A673 (cell line): ENCODE measurements around the gene MEGF6. TPM values are rescaled to one million over a fixed set of nuclear protein-coding genes. Genes with fewer than 3 reads are reported as not detected.

Source experiments
- BruUV-seq: library from RNA; stranded (reverse); fragments of 400-500 nt; replicated peaks from 2 replicates; lab custom pipeline; 2021; lab: Mats Ljungman, UMichigan
- CTCF ChIA-PET: fragments of 300-600 bp; sonication (Branson Sonifier 250); formaldehyde crosslinking; loops from one replicate; lab custom pipeline; 2022; ENCODE audit warnings: antibody characterized with exemption; lab: Charles Lee
- POLR2A ChIA-PET: fragments of 300-600 bp; sonication (Branson Sonifier 250); formaldehyde crosslinking; loops from one replicate; lab custom pipeline; 2022; ENCODE audit warnings: antibody characterized with exemption; ENCODE audit not compliant: low non-redundant PET; lab: Charles Lee
- DNase-seq: peaks from one replicate; pipeline ENCODE4 v3.0.0-alpha.2; 2015; ENCODE audit warnings: low spot score
- H3K27ac ChIP-seq: fragments of 200-600 bp; sonication (generic); 2 replicates; pipeline ENCODE4 v1.5.1; 2016; ENCODE audit warnings: mixed run types, low read depth, mild to moderate bottlenecking, mixed read lengths, antibody characterized with exemption, low read length; ENCODE audit not compliant: poor library complexity, severe bottlenecking
- H3K27me3 ChIP-seq: fragments of 200-600 bp; sonication (generic); replicated peaks from 2 replicates; pipeline ENCODE4 v1.6.1; 2017; ENCODE audit warnings: mixed run types, low read depth, mild to moderate bottlenecking, mixed read lengths, antibody characterized with exemption, low read length; ENCODE audit not compliant: insufficient read depth, poor library complexity
- H3K36me3 ChIP-seq: fragments of 200-600 bp; sonication (generic); 2 replicates; pipeline ENCODE4 v1.6.1; 2016; ENCODE audit warnings: mixed run types, mild to moderate bottlenecking, mixed read lengths, antibody characterized with exemption, low read length; ENCODE audit not compliant: insufficient read depth, poor library complexity, severe bottlenecking
- H3K4me1 ChIP-seq: fragments of 200-600 bp; sonication (generic); 2 replicates; pipeline ENCODE4 v1.6.1; 2017; ENCODE audit warnings: mixed run types, mild to moderate bottlenecking, mixed read lengths, antibody characterized with exemption, low read length; ENCODE audit not compliant: insufficient read depth, poor library complexity, severe bottlenecking
- H3K4me3 ChIP-seq: fragments of 200-600 bp; sonication (generic); 2 replicates; pipeline ENCODE4 v1.5.1; 2016; ENCODE audit warnings: low read depth, mixed run types, mild to moderate bottlenecking, mixed read lengths, low read length; ENCODE audit not compliant: poor library complexity, severe bottlenecking
- H3K9me3 ChIP-seq: fragments of 200-600 bp; sonication (generic); 2 replicates; pipeline ENCODE4 v1.6.1; 2016; ENCODE audit warnings: mixed run types, low read depth, mild to moderate bottlenecking, mixed read lengths, antibody characterized with exemption, low read length; ENCODE audit not compliant: poor library complexity, severe bottlenecking
- EZH2 ChIP-seq: fragments of 200-600 bp; sonication (generic); IDR thresholded peaks from 2 replicates; pipeline ENCODE4 v1.6.1; 2017; ENCODE audit warnings: borderline replicate concordance, low read depth, mild to moderate bottlenecking, mixed read lengths, antibody characterized with exemption, low read length; ENCODE audit not compliant: poor library complexity, severe bottlenecking
- intact Hi-C: fragments of 100-400 bp; cut with micrococcal nuclease; formaldehyde crosslinking; loops from one replicate; pipeline ENCODE4 v1.10.0; 2022; ENCODE audit not compliant: unreplicated experiment
- total RNA-seq: library from RNA; stranded (reverse); gene quantifications from 2 replicates; pipeline ENCODE4 v1.2.3, GENCODE V29; 2021
- TF ChIP-seq, protein P1 (sequence below): fragments of 300-800, 200-600 bp; sonication (generic); conservative IDR thresholded peaks from 2 replicates; pipeline ENCODE4 v1.5.1; 2017; ENCODE audit warnings: low read depth, mild to moderate bottlenecking, antibody characterized with exemption, low read length, moderate library complexity, mixed read lengths

Gene MEGF6
- total RNA-seq, 1 experiment from 2014 or later, result 2.8 TPM

- intact Hi-C loops, result no loop called here
Observed at GRCh38 chr1:3476666-3477065, 134.6 kb downstream of the MEGF6 start.

GRCh38 chr1:3475839-3476573, 135.3 kb downstream of the MEGF6 start:
- H3K4me3 ChIP-seq, result no peak overlapping the region
- no TSS peak for BruUV-seq
- intact Hi-C loops, result no loop called here
- no peak for DNase-seq
- ChIA-PET CTCF (no interaction called here), POLR2A (no interaction called here)
- no peaks in the 10 kb centered on the region for H3K36me3 ChIP-seq
- H3K27ac ChIP-seq, result no peak overlapping the region
- no peak for TF ChIP-seq EZH2
- H3K27me3 ChIP-seq, result no peaks in the 10 kb centered on the region
- no peaks in the 10 kb centered on the region for H3K9me3 ChIP-seq
- peaks cover 33% of the 10 kb centered on the region for H3K4me1 ChIP-seq

More at GRCh38 chr1:3476666-3477065, 134.6 kb downstream of the MEGF6 start:
- TF ChIP-seq, protein P1, sequence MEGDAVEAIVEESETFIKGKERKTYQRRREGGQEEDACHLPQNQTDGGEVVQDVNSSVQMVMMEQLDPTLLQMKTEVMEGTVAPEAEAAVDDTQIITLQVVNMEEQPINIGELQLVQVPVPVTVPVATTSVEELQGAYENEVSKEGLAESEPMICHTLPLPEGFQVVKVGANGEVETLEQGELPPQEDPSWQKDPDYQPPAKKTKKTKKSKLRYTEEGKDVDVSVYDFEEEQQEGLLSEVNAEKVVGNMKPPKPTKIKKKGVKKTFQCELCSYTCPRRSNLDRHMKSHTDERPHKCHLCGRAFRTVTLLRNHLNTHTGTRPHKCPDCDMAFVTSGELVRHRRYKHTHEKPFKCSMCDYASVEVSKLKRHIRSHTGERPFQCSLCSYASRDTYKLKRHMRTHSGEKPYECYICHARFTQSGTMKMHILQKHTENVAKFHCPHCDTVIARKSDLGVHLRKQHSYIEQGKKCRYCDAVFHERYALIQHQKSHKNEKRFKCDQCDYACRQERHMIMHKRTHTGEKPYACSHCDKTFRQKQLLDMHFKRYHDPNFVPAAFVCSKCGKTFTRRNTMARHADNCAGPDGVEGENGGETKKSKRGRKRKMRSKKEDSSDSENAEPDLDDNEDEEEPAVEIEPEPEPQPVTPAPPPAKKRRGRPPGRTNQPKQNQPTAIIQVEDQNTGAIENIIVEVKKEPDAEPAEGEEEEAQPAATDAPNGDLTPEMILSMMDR, result no peak
- TF ChIP-seq EZH2, result no peak
- Histone ChIP-seq H3K27ac (no peak overlapping the region), H3K4me1 (peaks cover 26% of the 10 kb centered on the region), H3K27me3 (no peaks in the 10 kb centered on the region), H3K9me3 (no peaks in the 10 kb centered on the region), H3K36me3 (no peaks in the 10 kb centered on the region), H3K4me3 (no peak overlapping the region)
- ChIA-PET POLR2A (no interaction called here), CTCF (no interaction called here)
- no peak for DNase-seq
- BruUV-seq, result no TSS peak

DNA sequence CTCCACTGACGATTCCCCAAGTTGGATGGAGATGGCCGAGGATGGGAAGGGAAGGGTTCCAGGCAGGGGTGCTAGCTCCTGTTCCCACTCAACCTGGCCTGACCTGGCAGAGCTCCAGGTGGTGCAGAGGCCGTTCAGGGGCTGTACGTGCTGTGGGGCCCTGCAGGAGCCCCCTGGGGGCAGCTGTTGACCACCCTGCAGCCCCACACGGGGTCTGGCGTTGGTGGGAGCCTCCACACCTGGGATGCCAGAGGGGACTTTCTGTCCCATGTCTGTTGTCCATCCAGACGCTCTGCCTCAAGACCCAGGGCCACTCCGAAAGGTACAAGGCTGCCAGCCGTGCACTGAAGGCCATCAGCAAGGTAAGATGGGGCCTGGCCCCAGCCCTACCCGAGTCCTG, 136.9 kb downstream of the MEGF6 start:
- H3K36me3 ChIP-seq, result no peaks in the 10 kb centered on the region
- no peak overlapping the region for H3K4me3 ChIP-seq
- no peak for TF ChIP-seq EZH2
- TF ChIP-seq, protein P1, result no peak
- H3K27ac ChIP-seq, result no peak overlapping the region
- no peaks in the 10 kb centered on the region for H3K27me3 ChIP-seq
- H3K9me3 ChIP-seq, result no peaks in the 10 kb centered on the region
- POLR2A ChIA-PET, result no interaction called here
- no TSS peak for BruUV-seq
- CTCF ChIA-PET, result no interaction called here
- DNase-seq, result no peak
- H3K4me1 ChIP-seq, result peaks cover 37% of the 10 kb centered on the region
- intact Hi-C loops, result no loop called here
